HG02610 (cell line): ENCODE measurements around the gene CTRL.

Source experiments
- ATAC-seq: cut with Tn5 transposase; IDR thresholded peaks from one replicate; pipeline ENCODE4 v1.9.1; 2021; ENCODE audit warnings: mild to moderate bottlenecking, moderate library complexity; ENCODE audit not compliant: unreplicated experiment

The CTRL gene

GRCh38 chr16:67963662-67964321 lies 32.1 kb upstream of the CTRL start:
- ATAC-seq = no peak

GRCh38 chr16:67963292-67963661 lies 31.6 kb upstream of the CTRL start:
- ATAC-seq = no peak

- ATAC-seq = no peak
Measured at GRCh38 chr16:67962135-67962534, 30.5 kb upstream of the CTRL start.

GRCh38 chr16:67961551-67961957 lies 29.9 kb upstream of the CTRL start:
- ATAC-seq = no peak

- ATAC-seq = no peak
Measured at GRCh38 chr16:67959536-67960329, 28.1 kb upstream of the CTRL start.

GRCh38 chr16:67957622-67958021 lies 26.0 kb upstream of the CTRL start:
- no peak for ATAC-seq

- no peak for ATAC-seq
Measured at GRCh38 chr16:67954421-67955196, 22.9 kb upstream of the CTRL start.

- ATAC-seq = no peak
Measured at GRCh38 chr16:67953641-67954375, 22.1 kb upstream of the CTRL start.

GRCh38 chr16:67951485-67951884 lies 19.8 kb upstream of the CTRL start:
- no peak for ATAC-seq

GRCh38 chr16:67950335-67950843 lies 18.7 kb upstream of the CTRL start:
- no peak for ATAC-seq

GRCh38 chr16:67949645-67950044 lies 18.0 kb upstream of the CTRL start:
- ATAC-seq = no peak

GRCh38 chr16:67948015-67948414 lies 16.4 kb upstream of the CTRL start:
- no peak for ATAC-seq

- no peak for ATAC-seq
Measured at GRCh38 chr16:67946966-67947558, 15.4 kb upstream of the CTRL start.

GRCh38 chr16:67946128-67946569 lies 14.5 kb upstream of the CTRL start:
- no peak for ATAC-seq

GRCh38 chr16:67945392-67945933 lies 13.8 kb upstream of the CTRL start:
- ATAC-seq = no peak

- ATAC-seq = no peak
Measured at GRCh38 chr16:67944690-67945391, 13.2 kb upstream of the CTRL start.

GRCh38 chr16:67943619-67944504 lies 12.2 kb upstream of the CTRL start, which contains the start of gene LCAT:
TSS of gene LCAT (minus strand) at chr16:67944120. CDS start at chr16:67944101, 19 bp downstream.
- ATAC-seq = no peak

- no peak for ATAC-seq
Measured at GRCh38 chr16:67943256-67943618, 11.6 kb upstream of the CTRL start.
